Stimulated activated CD4-positive, alpha-beta T cell treated with anti-CD3 and anti-CD28 coated beads, Interleukin-4, amount 100 ng/mL, for 1 hour (primary cell): ENCODE measurements around the gene MNX1.

Source experiments
- DNase-seq: peaks from one replicate; pipeline ENCODE4 v3.0.0-alpha.2; 2020

MNX1 gene

DNA sequence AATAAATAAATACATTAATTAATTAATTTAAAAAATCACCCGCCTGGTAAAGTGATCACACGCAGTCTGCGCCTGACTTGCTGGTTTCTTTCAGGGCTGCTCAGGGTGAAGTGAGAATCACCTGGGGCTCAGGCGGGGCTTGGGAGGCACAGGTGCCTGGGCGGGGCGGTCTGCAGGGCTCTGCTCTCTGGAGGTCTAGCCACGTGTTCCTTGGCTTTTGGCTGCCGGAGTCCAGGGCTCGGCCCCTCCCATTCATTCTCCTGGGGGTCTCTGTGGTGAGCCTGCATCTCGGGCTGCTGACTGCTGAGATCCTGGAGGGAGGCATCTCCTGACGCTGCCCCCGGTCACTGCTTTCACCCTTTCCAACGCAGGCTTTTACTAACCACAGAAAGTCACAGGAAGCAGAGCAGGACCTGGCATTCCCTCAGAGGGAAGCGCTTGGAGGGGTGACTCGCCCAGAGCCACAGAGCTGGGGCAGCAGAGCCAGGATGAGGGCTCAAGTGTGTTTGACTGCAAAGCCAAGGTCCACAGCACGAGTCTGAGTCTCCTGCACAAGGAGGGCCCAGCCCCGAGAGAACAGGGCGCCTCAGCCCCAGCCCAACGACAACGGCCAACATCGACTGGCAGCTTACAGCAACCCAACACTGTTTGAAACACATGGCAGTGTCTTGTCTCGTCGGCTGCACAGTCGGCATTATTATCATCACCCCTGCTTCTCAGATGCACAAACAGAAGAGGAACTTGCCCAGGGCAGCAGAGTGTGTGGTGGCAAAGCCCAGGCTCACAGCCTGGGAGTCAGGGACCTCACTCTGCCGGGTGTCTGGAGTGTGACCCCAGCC, 22.4 kb upstream of the MNX1 start:
- no peak for DNase-seq

DNA sequence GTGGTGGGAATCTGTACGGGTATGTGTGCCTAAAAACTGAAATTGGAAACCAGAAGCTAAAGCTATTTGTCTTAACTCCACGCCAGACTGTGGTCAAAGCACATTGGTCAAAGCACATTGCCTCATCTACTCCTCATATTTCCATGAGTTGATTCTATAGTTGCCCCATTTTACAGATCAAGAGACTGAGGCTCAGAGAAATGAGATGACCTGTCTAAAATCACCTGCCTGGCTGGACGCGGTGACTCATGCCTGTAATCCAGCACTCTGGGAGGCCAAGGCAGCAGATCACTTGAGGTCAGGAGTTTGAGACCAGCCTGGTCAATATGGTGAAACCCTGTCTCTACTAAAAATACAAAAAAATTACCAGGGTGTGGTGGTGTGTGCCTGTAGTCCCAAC, 21.7 kb upstream of the MNX1 start:
- no peak for DNase-seq

DNA sequence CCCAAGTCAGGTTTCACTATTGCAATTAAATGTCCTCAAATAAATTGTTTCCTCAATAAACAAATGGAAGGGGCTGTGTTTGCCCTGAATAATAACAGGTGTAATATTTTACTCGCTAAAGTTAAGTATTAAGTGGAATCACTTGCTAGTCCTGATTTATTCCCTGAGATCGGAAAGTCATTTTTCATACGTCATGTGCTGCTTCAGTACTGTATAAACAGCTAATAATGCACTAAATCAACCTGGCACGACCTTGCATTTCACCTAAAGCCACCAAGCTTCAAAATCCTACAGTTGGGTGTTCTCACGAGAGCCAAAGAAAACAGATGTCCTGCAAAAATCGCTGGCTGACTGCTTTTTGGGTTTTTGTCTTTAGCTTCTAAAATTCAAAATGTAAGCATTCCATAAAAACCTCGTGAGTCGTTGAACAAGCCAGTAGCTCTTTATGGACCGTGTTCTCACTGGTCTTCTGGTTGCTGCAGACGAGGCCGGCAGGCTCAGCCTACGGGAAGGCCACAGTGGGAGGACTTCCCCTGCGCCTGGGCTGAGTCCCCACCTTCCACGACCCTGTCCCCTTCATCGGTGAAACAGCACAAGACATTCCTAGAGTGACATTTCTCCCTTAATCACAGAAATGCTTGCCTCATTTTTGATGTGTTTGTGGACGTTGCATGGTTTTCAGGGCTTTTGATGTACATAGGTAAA, 17.9 kb upstream of the MNX1 start:
- DNase-seq: no peak

DNA sequence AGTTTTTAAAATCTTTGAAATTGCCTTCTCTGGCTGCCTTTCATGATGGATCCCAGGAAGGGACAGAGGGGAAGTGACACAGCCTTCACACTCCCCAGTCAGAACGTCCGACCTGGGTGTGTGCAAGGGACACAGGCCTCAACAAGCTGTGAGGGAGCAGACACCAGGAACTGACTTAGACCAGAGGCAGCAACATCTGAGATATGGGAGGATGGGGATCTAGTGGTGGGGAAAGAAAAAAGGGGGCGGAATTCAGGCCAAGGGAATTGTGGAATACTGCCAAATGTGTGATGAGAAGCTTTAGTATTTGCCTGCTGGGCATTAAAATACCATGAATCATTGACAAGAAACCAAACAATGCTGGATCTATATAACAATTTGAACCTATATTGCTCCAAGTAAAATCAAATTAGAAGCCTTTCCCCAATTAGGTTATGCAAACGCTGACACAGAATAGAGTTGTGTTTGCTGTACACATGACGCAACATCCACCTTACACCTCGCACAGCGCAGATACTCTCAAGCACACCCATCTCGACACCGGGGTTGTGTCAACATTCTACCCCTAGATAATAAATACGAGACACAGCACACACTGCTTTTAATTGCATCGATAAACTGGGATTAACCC, 17.2 kb upstream of the MNX1 start:
- DNase-seq: no peak

DNA sequence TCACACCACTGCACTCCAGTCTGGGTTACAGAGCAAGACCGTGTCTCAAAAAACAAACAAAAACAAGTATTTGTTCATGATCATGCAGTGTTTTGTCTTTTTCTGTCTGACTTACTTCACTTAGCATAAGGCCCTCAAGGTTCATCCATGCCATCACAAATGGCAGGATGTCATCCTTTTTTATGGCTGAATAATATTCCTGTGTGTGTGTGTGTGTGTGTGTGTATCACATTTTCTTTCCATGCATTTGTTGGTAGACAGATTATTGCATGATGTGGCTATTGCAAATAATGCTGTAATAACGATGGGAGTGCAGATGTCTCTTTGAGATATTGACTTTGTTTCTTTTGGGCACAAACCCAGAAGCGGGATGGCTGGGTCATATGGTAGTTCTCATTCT, 14.3 kb upstream of the MNX1 start:
- DNase-seq: no peak

DNA sequence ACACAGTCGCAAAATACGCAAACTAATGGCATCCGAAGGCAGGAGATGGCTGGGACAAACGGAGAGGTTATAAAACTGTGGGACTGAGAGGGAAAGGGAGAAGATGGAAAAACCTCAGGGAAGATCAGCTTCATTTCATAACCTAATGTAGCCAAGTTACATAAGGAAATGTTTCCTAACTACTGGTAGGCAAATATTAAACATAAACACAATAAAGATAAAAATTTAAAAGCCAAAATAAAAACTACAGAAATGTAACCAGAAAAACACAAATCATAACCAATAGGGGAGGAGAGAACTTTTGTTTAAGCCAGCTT, 13.1 kb upstream of the MNX1 start:
- no peak for DNase-seq

DNA sequence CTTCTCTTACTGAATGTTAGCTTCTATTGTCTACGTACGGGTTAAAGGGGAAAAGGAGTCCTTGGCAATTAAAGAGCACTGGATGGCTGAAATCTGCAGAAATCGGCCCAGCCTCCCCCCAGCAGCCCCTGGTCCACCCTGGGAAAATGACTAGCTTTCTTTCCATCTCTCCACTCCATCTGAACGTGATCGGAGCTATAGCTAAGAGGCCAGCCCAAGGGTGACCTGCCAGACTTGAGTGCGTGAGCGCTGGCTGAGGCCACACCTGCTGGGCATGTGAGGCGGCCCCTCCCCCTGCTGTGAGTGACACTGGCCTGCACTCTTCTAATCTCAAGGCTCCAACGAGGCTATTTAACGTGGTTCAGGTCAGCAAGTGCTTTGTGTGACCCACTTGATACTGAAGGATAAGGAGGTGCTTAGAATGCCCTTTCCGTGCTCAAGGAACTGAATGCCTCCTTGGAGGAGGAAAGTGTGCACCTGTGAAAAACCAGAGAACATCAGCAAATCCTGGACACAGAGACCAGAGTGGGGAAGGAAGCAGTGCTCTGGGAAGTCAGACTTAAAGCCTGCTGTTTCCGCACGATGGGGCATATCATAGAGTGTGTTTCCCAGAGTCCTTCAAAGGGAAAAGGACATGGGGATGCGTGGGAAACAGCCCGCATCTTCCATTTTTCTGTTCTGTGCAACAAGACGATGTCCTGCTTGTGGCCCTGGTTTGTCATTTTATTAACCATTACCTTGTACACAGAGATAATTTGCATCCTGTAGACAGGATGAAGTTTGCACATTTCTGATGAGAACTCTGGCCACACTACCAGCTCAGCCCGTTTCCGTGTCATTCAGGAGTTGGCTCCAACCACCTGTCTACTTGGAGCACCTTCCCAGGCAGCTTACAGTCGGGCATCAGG, 12.5 kb upstream of the MNX1 start:
- DNase-seq: no peak

DNA sequence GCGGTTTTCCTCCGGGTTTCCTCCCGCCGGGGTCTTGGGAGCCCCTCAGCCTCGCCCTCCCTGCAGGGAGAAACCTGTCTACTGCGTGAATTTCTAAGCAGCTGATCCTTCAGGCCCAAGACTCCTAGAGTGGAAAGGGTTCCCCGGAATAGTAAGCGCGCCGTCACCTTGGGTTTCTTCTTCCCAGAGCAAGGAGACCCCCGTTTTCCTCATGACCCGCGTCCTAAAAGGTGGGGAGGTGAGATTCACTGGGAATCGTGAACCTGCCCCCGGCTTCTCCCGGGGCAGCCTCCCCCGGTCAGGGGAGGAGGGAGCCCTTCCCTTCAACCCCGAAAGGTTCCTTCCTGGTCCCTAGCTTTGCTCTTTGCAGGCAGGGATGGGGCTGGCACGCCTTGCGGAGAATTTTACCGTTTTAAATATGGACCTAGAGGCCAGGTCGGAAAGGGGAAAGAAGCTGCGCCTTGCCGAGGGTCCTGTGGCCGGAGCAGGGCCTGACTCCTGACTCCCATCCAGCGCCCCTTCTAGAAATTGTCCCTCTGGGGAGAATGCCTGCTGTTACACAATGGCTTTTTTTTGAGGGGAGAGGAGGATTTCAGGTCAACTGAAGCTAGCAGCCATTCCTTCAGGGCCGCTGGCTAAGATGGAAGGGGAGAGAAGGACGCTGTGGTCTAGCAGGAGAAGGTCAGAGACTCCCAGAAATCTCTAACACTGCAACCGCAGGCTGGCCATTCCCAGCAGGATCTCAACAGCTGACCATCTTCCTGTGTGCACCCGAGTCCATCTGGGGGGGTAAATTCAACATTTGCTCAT, 11.6 kb upstream of the MNX1 start:
- DNase-seq: no peak

DNA sequence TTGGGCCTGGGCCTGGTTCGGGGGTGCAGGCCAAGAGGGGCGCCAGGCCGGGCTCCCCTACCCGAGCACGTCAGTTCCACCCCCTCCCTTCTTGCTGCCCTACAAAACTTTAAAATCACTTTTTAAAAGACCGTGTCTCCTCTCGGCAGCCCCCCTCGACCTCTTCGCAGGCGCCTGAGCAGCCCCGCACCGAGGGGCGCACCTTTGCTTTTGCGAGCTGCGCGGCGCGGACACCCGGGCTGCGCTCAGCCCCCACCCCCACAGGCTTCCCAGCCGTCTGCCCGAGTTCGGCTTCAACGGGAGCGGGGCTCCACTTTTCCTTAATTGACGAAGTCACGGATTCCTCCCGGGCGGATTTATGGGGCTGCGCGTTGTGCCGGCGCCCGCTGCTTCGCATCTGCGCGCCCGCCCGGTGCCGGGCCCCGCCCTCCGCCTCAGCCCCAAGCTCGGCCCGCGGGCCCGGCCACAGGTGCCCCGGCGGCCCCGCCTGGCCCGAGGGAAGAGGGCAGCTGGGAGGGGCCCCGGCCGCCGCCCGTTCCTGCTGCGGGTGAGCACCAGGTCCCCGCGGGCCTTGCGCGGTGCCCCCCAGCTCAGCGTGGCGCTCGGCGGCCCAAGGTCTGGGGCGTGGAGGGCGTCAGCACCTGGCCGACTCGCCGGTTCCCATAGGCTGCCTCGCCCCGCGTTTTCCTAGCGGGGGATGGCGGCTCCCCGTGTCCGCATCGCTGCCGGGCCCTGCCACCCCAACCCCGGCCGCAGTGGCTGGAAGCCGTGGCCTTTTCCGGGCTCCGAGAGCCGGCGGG, 10.8 kb upstream of the MNX1 start:
- DNase-seq: no peak

DNA sequence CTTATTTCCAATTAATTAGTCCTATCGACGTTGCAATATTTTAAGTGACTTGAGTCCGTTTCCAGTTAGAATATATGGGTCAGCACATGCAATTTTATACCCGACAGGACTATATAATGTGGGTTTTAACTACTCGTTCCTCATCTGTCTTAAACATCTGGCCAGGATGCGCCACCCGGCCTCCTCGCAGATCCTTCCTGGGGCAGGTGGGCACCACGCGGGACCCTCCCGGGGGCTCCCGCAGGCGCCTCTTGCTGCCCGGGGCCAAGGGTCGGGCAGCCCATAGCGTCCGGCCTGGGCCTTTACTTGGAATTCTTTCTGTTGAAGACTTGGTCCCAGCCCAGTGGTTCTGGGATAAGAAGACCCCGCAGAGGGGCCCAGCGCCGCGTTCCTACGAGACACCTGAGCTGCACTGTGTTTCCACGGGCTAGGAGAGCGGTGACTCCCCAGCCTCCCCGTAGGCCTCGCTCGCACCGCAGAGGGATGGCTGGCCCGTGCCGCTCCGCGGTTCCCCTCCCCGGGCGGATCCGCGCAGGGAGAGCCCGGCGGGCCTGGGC, 10.1 kb upstream of the MNX1 start:
- DNase-seq: no peak

DNA sequence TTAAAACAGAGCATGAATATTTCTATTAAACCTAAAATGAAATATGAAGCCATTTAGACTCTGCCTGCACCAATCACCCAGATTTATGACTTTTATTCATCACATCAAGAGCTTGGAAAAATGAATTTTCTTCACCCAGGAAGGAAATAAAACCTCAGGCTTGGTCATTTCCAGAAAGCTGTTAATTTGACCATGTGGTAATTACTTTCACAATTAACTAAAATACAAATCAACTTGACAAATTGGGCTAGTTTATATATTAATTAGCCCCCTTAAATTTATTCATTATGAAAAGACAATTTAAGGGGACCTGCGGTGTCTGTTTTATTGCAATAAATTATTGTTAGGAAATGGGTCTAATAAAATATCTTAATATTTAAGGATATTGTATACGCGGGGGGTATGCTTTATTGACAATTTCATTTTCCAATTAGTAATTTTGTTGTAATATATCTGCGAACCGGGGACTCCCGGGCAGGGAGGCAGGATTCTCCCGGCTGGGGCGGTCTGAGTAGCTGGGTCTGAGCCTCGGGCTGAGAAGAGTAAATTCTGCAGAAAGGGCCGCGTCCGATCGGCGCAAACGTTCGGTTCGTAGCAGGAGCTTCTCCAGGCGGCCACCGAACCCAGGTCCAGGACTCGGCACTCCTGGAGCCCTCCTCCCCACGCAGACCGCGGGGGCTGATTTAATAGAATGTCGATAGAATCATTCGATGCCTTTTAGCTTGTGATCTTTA, 9.4 kb upstream of the MNX1 start:
- DNase-seq: no peak

DNA sequence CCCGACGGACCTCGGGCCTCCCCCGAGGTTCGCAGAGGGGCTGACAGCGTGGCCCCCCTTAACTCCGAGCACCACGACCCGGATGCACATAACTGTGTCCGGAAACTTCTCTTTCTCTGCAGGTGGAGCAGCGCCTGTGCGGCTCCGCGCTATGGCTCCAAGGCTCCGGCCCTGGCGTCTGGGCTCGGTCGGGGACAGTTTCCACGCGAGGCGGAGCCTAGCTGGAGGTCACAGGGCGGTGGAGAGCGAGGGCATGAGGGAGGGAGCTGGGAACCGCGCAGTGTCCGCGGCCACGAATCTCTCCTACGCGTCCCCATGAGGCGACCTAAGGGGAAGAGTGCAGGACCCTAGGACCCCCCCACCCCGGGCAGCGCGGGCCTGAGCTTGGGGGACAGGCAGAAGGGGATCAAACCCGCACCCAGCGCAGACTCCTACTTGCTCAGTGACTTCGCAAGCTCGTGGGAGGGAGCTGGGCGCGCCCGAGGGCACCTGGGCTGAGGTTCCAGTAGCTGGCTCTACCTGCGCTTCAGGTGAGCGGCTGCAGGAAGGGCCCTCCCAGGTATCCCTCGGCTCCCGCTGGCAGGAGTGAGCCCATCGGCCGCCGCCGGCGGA, 8.6 kb upstream of the MNX1 start:
- no peak for DNase-seq

DNA sequence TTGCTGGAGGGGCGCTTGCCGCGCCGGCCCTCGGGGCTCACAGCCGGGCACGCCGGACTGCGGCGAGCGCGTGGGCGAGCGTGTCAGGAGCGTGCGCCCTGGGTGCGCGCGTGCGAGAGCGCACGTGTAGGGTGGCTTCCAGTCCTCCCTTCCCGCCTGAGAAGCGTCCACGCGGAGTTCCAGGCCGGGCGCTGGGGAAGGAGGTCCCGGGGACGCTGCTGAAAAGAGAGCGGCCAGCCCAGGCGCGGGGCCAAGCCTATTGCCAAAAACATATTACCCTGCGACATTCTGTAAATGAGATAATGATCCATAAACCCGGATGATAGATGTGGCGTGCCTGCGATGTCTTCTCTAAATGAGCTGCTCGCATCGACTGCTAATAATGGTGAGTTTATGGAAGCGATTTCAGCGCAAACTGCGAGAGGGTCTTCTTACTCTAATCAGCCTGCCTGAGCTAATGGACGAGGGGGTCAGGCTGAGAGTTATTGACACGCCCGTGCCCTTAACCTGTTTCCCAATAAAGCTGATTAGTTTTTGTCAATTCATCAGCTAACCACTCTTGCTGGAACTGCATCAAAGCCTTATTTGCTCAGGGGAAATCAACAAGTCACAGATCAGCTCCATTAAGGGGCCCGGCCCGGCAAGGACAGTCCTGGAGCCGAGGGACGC, 8.0 kb upstream of the MNX1 start:
- DNase-seq: no peak

DNA sequence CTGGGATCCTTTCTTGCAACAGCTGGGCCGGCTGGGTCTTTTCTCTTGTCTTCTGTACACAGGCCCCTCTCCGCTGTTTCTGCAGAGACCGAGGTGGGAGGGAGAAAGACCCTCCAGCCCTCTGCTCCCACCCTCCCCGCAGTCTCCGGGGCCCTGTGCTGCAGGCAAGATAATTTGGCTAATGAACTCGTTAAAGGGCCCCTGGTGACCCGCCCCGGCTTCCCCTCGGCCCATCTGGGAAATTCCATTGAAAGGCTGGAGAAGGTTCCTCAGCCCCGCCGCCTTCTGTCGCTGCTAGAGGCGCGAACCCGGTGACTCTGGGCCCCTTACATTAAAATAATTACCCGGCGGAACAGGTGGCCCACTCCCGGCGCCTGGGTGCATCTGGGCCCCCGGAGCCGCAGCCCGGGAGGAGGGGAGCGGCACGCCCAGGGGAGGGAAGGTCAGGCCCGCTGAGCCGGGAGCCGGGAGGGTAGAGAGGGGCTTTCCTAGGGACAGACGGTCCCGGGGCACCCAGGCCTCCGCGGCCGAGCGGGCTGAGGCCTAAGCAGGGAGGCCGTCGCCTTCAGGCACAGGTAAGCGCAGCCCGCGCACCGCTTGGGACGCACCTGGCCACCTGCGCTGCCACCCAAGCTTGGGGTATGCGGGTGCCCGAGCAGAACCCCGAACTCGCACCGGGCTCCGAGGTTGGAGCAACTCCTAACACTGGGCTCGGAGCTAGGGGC, 7.3 kb upstream of the MNX1 start:
- no peak for DNase-seq

DNA sequence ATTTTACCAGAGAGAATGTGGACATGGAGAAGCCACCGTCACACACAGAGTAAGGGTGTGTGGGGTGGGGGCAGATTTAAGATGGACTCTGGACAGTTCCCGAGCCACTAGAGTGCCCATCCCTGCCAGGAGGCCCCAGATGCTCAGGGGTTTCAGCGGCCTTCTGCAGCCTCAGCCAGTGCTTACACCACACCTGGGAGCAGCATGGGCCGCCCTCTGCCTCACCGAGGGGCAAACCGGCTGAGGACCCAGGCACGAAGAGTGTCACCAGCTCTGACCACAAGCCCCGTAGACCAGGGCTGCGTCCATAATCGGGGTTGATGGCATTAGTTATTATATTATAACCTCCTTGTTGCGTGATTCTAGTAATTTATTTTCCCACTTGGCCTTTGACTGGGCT, 6.7 kb upstream of the MNX1 start:
- DNase-seq: no peak

DNA sequence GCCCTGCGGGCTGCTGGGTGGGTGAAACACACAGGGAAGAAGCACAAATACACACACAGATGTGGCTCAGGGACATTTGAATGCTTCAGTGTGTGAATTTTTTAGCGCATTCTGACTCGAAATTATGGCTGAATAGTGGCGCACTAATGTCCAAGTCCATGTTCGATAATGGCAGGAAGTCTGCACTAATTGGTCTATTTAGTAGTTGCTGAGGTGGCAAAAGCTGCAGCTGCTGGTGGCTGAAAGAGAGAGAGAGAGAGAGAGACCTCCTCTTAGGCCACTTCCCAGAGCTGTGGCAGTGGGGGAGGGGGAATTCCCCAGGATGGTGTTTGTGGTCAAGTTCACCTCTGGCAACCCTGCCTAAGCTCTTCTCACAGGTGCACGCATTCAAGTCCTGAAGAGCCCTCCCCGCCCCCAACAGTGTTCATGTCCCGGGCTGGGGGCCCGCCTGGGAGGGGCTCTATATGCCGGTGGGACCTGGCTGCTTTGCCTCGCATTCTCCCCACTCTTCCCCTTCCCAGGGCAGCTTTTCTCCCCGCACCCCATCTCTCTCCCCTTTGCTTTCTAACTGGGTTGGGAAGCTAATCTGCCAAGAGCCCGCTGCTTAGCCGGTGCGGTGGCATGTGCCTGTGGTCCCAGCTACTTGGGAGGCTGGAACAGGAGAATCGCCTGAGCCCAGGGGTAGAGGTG, 6.0 kb upstream of the MNX1 start:
- no peak for DNase-seq

DNA sequence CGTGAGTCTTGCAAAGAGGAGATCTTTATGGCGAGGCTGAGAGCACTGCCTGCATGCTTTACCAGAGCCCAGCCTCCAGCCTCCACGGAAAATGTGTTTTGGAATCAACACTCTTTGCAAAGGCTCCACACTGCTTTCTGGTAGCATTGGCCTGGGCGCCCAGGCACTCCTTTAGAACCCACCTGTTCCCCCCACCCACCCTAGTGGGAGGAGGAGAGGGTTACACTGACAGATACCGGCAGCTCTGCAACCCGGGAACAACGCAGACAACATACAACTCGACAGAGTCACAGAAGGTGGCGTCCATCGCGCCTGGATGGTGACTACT, 5.5 kb upstream of the MNX1 start:
- no peak for DNase-seq
